ENCODE data around the gene RER1.

RER1 gene

DNA sequence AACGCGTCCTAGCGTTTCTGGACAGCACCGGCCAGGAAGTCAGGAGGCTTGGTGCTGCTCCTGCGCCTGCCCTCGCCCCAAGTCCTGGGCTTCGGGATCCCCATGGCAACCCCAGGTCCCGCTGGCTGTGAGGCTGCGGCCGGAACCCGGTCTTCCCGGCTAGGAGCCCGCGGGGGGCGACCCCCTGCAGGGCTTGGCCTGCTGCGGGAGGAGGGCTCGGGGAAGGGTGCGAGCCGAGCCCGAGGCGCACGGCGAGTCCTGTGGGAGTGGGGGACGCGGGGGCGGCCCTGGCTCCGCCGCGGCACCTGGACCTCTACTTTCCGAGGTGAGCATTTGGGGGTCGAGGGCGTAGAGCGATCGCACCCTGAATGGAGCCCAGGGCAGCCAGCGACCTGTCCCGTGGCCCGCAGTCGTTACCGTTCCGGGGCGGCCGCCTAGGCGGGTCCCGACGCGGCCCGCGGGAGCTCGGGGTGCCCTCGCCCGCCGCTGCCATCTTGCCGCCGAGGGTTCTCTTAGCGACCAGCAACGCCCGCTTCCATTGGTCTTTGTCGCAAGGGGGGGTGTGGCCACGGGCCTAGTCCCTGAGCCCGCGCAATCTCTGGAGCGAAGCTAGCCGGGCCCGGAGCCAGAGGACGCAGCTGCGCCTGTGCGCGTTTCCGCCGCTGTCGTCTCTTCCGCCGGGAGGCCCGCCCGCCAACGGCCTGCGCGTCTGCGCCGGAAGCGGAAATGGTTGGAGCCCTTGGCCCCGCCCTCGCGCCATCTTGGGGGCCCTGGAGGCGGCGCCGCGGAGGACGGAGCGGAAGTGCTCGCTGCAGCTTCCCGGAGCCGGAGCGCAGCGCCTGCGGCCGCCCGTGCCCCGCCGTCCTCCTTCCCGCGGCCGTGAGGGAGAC lies at the start of gene RER1, which contains the start of gene MORN1:
Gene RER1, plus strand, starts transcription at position 801 of the 890 bp plus-strand sequence. CDS start 3,950 bp downstream, outside the sequence.
Gene MORN1, minus strand, starts transcription at position 514 of the 890 bp plus-strand sequence. Its CDS starts 21 bp downstream, at position 493.
- H3K27ac ChIP-seq (ENCODE audit: low read depth, low read length) = peak within 1 kb of the TSS; percentile 94
- H3K4me3 ChIP-seq (ENCODE audit: low read depth, low read length) = peak within 1 kb of the TSS; percentile 95
- peak within 1 kb of the TSS; percentile 82 for H3K9ac ChIP-seq (ENCODE audit: low read depth, low read length)
- H3K4me1 ChIP-seq (ENCODE audit: control insufficient read depth, insufficient read depth, low read length) = no peaks in the 10 kb centered on the region
- H3K9me3 ChIP-seq (ENCODE audit: control insufficient read depth, insufficient read depth, low read length) = no peaks in the 10 kb centered on the region
- H3K36me3 ChIP-seq (ENCODE audit: control insufficient read depth, insufficient read depth, low read length) = peaks cover 40% of the 10 kb centered on the region
- H3K27me3 ChIP-seq (ENCODE audit: control insufficient read depth, insufficient read depth, low read length) = no peaks in the 10 kb centered on the region

DNA sequence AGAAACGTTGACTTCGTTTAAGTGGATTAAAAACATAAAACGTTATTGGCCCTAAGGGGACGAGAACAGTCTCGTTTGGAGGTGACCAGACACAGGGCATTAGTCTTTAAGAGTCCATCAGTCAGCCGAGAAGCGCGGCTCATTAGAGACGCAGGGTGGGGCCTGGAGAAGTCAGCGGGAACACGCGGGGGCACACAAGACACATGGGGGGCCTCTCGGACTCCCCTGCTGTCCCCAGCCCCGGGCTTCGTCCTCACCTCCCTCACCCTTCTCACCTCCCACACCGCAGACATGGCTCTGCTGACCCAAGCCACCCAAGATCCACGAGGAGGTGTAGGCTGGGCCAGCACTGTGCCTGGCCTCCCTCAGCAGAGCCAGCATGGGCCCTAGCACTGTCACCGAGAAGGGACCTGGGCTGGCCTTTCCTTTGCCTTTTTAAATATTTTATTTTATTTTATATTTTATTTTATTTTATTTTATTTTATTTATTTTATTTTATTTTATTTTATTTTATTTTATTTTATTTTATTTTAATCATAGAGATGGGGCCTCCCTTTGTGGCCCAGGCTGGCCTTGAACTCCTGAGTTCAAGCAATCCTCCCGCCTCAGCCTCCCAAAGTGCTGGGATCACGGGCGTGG lies 49.1 kb upstream of the RER1 start:
- Histone ChIP-seq H3K9ac (ENCODE audit: low read depth, low read length) (no peak overlapping the region), H3K9me3 (ENCODE audit: control insufficient read depth, insufficient read depth, low read length) (no peaks in the 10 kb centered on the region), H3K27ac (ENCODE audit: low read depth, low read length) (no peak overlapping the region), H3K4me3 (ENCODE audit: low read depth, low read length) (no peak overlapping the region), H3K36me3 (ENCODE audit: control insufficient read depth, insufficient read depth, low read length) (no peaks in the 10 kb centered on the region), H3K27me3 (ENCODE audit: control insufficient read depth, insufficient read depth, low read length) (no peaks in the 10 kb centered on the region), H3K4me1 (ENCODE audit: control insufficient read depth, insufficient read depth, low read length) (no peaks in the 10 kb centered on the region)

DNA sequence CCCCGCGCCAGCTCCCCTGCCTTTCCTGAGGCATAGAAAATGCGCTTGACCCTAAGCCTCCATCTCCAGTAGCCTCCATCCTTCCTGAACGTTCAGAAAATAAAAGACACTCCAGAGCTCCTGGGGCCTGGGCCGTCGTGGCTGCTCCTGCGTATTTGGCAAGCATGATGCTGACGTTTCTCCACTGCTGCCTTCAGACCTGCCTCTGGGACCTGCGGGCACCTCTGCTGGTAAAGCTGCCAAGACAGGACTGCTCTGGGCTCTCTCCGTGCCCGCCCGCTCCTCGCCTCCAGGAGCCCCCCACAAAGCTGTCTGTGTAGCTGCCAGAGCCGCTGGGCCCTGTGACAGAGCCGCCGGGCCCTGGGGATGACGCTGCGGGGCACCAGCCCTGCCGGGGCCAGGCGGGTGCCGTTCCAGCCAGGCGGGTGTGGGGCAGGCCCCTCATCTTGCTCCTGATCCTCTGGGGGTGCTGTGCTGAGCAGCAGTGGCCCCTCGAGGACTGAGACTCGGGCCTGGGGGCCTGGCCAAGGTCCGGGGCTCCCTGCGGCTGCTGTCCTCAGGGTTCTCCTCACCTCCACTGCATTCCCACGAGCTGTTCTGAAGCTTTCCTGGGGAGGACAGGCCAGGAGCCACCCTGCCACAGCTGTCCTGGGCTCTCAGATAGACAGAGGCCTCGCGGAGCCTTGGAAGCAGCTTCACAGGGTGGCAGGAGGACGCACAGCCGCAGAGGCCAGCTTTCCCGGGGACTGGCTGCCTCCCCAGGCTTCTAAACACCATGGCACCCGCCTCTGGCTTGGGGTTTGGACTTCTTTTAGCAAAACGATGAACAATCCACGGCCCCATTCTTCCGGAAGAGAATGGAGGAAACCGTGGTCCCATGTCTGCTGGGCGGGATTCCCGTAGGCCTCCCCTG lies 48.4 kb upstream of the RER1 start:
- Histone ChIP-seq H3K4me3 (ENCODE audit: low read depth, low read length) (no peak overlapping the region), H3K9ac (ENCODE audit: low read depth, low read length) (no peak overlapping the region), H3K36me3 (ENCODE audit: control insufficient read depth, insufficient read depth, low read length) (no peaks in the 10 kb centered on the region), H3K9me3 (ENCODE audit: control insufficient read depth, insufficient read depth, low read length) (no peaks in the 10 kb centered on the region), H3K4me1 (ENCODE audit: control insufficient read depth, insufficient read depth, low read length) (no peaks in the 10 kb centered on the region), H3K27ac (ENCODE audit: low read depth, low read length) (no peak overlapping the region), H3K27me3 (ENCODE audit: control insufficient read depth, insufficient read depth, low read length) (no peaks in the 10 kb centered on the region)

DNA sequence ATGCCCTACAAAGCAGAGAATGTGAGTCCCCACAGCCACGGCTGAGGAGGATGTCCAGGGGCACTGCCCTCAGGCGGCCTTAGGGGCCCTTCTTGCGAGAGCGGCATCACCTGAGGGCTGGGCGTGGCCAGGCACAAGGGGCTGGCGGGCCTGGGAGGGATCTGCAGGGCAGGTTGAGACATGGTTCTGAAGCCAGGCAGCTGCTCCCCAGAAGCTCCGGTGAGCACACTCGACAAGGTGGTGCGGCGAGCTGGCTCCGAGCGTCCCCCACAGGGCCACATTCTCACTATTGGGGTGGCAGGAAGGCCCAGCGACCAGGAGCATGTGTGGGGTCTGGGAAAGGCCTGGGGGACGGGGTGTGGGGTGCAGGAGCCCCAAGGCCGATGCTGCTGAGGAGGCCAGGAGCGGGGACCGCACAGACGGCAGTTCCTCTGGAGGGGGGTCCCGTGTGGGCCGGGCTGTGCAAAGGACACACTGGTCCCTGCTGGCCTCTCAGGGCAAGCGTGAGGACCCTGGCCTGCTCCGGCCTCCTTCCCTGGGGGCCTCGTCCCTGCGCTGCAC lies 47.4 kb upstream of the RER1 start:
- Histone ChIP-seq H3K27me3 (ENCODE audit: control insufficient read depth, insufficient read depth, low read length) (no peaks in the 10 kb centered on the region), H3K9me3 (ENCODE audit: control insufficient read depth, insufficient read depth, low read length) (no peaks in the 10 kb centered on the region), H3K4me3 (ENCODE audit: low read depth, low read length) (no peak overlapping the region), H3K4me1 (ENCODE audit: control insufficient read depth, insufficient read depth, low read length) (no peaks in the 10 kb centered on the region), H3K9ac (ENCODE audit: low read depth, low read length) (no peak overlapping the region), H3K27ac (ENCODE audit: low read depth, low read length) (no peak overlapping the region), H3K36me3 (ENCODE audit: control insufficient read depth, insufficient read depth, low read length) (no peaks in the 10 kb centered on the region)

GRCh38 chr1:2344744-2345296 lies 46.8 kb upstream of the RER1 start:
- Histone ChIP-seq H3K27ac (ENCODE audit: low read depth, low read length) (no peak overlapping the region), H3K27me3 (ENCODE audit: control insufficient read depth, insufficient read depth, low read length) (no peaks in the 10 kb centered on the region), H3K4me3 (ENCODE audit: low read depth, low read length) (no peak overlapping the region), H3K36me3 (ENCODE audit: control insufficient read depth, insufficient read depth, low read length) (no peaks in the 10 kb centered on the region), H3K9me3 (ENCODE audit: control insufficient read depth, insufficient read depth, low read length) (no peaks in the 10 kb centered on the region), H3K9ac (ENCODE audit: low read depth, low read length) (no peak overlapping the region), H3K4me1 (ENCODE audit: control insufficient read depth, insufficient read depth, low read length) (no peaks in the 10 kb centered on the region)

DNA sequence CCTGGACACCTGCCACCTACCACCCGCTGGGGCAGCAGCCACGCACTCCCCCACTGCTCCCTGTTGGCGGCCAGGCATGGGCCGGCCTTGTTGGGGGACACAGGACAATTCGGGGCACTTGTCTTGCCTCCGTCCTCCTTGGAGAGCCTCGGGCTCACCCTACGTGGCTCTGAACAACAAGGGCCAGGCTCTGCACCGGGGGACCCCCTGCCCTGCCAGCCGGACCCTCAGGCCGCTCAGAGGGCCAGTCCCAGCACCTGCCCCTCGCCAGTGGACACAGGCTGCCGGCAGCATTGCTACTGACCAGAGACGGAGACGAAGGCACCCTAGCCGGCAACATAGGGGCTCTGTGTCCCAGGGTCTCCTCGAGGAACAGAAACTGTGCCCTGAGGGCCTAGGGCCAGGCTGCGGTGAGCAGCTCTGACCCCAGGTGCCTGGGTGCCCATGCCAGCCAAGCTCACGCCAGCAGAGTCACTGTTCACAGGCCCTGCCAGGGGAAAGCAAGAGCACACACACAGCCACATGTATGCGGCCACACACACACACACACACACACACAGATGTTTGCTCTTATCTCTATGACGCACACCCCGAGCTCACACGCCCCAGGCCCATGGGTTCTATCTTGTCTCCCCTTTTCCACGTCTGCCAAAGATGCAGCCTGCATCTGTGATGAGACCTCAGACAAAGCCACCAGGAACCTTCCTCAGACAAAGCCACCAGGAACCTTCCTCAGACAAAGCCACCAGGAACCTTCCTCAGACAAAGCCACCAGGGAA lies 46.2 kb upstream of the RER1 start:
- no peak overlapping the region for H3K27ac ChIP-seq (ENCODE audit: low read depth, low read length)
- H3K4me3 ChIP-seq (ENCODE audit: low read depth, low read length) = no peak overlapping the region
- H3K4me1 ChIP-seq (ENCODE audit: control insufficient read depth, insufficient read depth, low read length) = no peaks in the 10 kb centered on the region
- H3K36me3 ChIP-seq (ENCODE audit: control insufficient read depth, insufficient read depth, low read length) = no peaks in the 10 kb centered on the region
- H3K9ac ChIP-seq (ENCODE audit: low read depth, low read length) = no peak overlapping the region
- no peaks in the 10 kb centered on the region for H3K27me3 ChIP-seq (ENCODE audit: control insufficient read depth, insufficient read depth, low read length)
- H3K9me3 ChIP-seq (ENCODE audit: control insufficient read depth, insufficient read depth, low read length) = no peaks in the 10 kb centered on the region

DNA sequence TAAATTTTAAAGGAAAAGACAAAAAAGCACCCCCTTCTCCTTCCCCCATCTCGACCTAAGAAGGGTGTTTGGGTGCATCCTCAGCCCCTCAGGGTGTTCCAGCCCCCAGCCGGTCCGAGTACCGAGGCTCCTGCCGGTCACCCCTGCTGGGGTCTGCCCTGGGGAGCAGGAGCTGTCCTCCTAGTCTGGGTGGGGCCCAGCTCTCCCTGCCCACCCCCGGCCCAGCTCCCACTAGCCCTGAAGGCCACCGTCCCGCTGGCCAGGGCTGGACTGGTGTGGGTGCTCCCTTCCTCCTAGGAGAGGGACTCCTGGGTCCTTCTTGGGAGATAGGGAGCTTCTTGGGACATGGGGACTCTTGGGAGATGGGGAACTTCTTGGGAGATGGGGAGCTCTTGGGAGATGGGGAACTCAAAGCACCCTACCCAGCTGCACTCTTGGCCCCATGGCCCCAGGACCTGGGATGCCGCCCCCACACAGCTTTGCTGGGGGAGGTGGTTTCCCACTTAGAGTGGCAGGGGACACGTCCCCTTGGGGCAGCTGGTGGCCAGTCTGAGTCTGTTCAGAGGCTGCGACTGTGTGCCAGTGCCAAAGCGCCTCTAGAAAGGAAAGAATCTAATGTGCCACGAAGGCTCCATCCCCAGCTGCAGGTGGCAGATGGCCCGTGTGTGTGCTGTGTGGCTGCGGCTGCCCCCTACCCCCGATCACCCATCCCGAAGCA lies 44.8 kb upstream of the RER1 start:
- no peaks in the 10 kb centered on the region for H3K4me1 ChIP-seq (ENCODE audit: control insufficient read depth, insufficient read depth, low read length)

GRCh38 chr1:2347409-2347785 lies 44.2 kb upstream of the RER1 start:
- Histone ChIP-seq H3K4me3 (ENCODE audit: low read depth, low read length) (no peak overlapping the region), H3K27me3 (ENCODE audit: control insufficient read depth, insufficient read depth, low read length) (no peaks in the 10 kb centered on the region), H3K36me3 (ENCODE audit: control insufficient read depth, insufficient read depth, low read length) (no peaks in the 10 kb centered on the region), H3K27ac (ENCODE audit: low read depth, low read length) (no peak overlapping the region), H3K4me1 (ENCODE audit: control insufficient read depth, insufficient read depth, low read length) (no peaks in the 10 kb centered on the region), H3K9me3 (ENCODE audit: control insufficient read depth, insufficient read depth, low read length) (no peaks in the 10 kb centered on the region), H3K9ac (ENCODE audit: low read depth, low read length) (no peak overlapping the region)

More for the DNA sequence above, 44.8 kb upstream of the RER1 start:
- no peak overlapping the region for H3K27ac ChIP-seq (ENCODE audit: low read depth, low read length)
- no peak overlapping the region for H3K9ac ChIP-seq (ENCODE audit: low read depth, low read length)
- H3K27me3 ChIP-seq (ENCODE audit: control insufficient read depth, insufficient read depth, low read length) = no peaks in the 10 kb centered on the region
- H3K36me3 ChIP-seq (ENCODE audit: control insufficient read depth, insufficient read depth, low read length) = no peaks in the 10 kb centered on the region
- no peaks in the 10 kb centered on the region for H3K9me3 ChIP-seq (ENCODE audit: control insufficient read depth, insufficient read depth, low read length)
- H3K4me3 ChIP-seq (ENCODE audit: low read depth, low read length) = no peak overlapping the region

- Histone ChIP-seq H3K36me3 (ENCODE audit: control insufficient read depth, insufficient read depth, low read length) (no peaks in the 10 kb centered on the region), H3K27ac (ENCODE audit: low read depth, low read length) (no peak overlapping the region), H3K4me1 (ENCODE audit: control insufficient read depth, insufficient read depth, low read length) (no peaks in the 10 kb centered on the region), H3K4me3 (ENCODE audit: low read depth, low read length) (no peak overlapping the region), H3K9me3 (ENCODE audit: control insufficient read depth, insufficient read depth, low read length) (no peaks in the 10 kb centered on the region), H3K27me3 (ENCODE audit: control insufficient read depth, insufficient read depth, low read length) (no peaks in the 10 kb centered on the region), H3K9ac (ENCODE audit: low read depth, low read length) (no peak overlapping the region)
Observed at GRCh38 chr1:2347896-2348295, 43.7 kb upstream of the RER1 start.

Measured in HUES48 (cell line).